Cardiac muscle cell (in vitro differentiated cells and primary cell): ENCODE results near the gene PSMA2. TPM values are rescaled to one million over a fixed set of nuclear protein-coding genes. Genes with fewer than 3 reads are reported as not detected.
A peak's percentile ranks its signal among the peaks of the same experiment; 100 is the strongest.

Source experiments
- DNase-seq, 2 donors: peaks; one replicate each; pipeline versions ENCODE4 v3.0.0 to v3.0.0-alpha.2; 2010 to 2017; ENCODE audit warnings: low read depth in 1 of 2, low spot score in 1 of 2
- H3K27ac ChIP-seq: fragments of 200-600 bp; sonication (generic); 2 replicates; pipeline ENCODE4 v1.5.1; 2016
- H3K27me3 ChIP-seq: fragments of 200-600 bp; sonication (generic); 2 replicates; pipeline ENCODE4 v1.6.0; 2016; ENCODE audit warnings: control low read depth
- H3K36me3 ChIP-seq: fragments of 200-600 bp; sonication (generic); 2 replicates; pipeline ENCODE4 v1.5.1; 2016; ENCODE audit warnings: control low read depth
- H3K4me1 ChIP-seq: fragments of 200-600 bp; sonication (generic); 2 replicates; pipeline ENCODE4 v1.8.1; 2017; ENCODE audit warnings: low read depth, mild to moderate bottlenecking, mixed run types
- H3K4me3 ChIP-seq: fragments of 200-600 bp; sonication (generic); 2 replicates; pipeline ENCODE4 v1.5.1; 2016; ENCODE audit warnings: mild to moderate bottlenecking
- H3K9me3 ChIP-seq: fragments of 200-600 bp; sonication (generic); 2 replicates; pipeline ENCODE4 v1.5.1; 2017; ENCODE audit warnings: low read depth, mild to moderate bottlenecking, control low read depth
- CTCF ChIP-seq: IDR thresholded peaks from 2 replicates; pipeline ENCODE4 v1.5.1; 2012; ENCODE audit warnings: low read depth, mild to moderate bottlenecking, low read length
- polyA plus RNA-seq: library from polyadenylated mRNA; unstranded; fragments of >200 nt; fragmentation: Nextera tagmentation; extraction: Ambion mirVana; gene quantifications from 2 replicates; pipeline ENCODE4 v1.2.1, GENCODE V29; 2016
- total RNA-seq: library from RNA; depleted of rRNA; stranded (reverse); fragments of >200 nt; gene quantifications from 2 replicates; pipeline ENCODE4 v1.2.3, GENCODE V29; 2016

PSMA2 gene
- total and polyA plus RNA-seq, 2 experiments from 2014 or later: 54.0 to 326 TPM

DNA sequence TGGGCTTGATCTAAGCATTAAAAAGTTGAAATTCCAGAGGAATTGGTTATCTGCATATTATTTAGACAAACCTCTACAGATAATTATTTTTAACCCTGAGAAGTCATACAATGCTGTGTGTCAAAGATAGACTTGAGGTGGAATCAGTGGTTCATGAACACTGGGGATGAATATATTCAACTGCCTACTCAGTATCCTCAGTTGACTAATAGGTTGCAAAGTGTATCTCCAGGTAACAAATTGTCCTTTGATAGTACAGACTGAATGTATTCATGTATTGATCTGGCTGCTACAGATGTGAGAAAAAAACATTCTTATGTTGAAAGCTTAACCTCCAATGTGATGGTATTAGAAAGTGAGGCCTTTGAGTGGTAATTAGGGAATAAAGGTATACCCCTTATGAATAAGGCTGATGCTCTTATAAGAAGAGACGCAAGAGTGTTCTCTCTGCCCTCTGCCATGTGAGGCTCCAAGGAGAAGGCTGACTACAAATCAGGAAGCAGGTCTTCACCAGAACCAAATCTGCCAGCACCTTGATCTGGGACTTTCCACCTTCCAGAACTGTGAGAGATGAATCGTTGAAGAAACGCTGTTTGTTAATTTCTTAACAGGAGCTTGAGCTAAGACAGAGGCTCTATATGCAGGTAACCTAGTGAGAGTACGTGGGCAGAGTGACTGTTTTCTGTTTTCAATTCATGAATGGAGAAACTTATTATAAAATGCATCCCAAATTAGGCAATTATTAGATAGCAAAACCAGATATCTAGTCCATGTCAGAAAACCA, 7.7 kb upstream of the PSMA2 start:
- no peak for TF ChIP-seq CTCF
- Histone ChIP-seq H3K27ac (no peak overlapping the region), H3K27me3 (no peaks in the 10 kb centered on the region), H3K36me3 (peaks cover 20% of the 10 kb centered on the region), H3K4me1 (no peaks in the 10 kb centered on the region), H3K4me3 (no peak overlapping the region), H3K9me3 (no peaks in the 10 kb centered on the region)
- DNase-seq: no peak

GRCh38 chr7:42935861-42936260, 3.9 kb upstream of the PSMA2 start:
- Histone ChIP-seq H3K4me3 (no peak overlapping the region), H3K27ac (no peak overlapping the region), H3K4me1 (peaks cover 9% of the 10 kb centered on the region), H3K9me3 (no peaks in the 10 kb centered on the region), H3K27me3 (no peaks in the 10 kb centered on the region), H3K36me3 (peaks cover 20% of the 10 kb centered on the region)
- no peak for DNase-seq
- TF ChIP-seq CTCF: no peak

DNA sequence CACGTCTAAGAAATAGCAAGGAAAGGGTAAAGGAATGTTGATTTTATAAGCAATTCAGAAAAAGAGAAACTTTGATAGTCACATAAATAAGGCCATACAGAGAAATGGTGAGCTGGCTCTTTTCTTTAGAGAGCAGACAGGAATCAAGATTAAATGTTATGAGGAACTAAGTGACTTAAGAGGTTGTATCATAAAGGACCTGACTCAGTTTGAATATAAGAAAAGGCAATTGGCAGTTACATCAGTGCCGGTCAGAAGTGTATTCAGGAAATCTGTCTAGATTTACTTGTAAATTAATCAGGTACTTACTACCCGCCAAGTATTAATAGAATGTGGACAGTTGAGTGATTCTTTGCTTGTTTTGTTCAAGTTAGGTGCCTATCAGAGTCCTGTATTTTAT, 2.3 kb upstream of the PSMA2 start:
- Histone ChIP-seq H3K9me3 (no peaks in the 10 kb centered on the region), H3K27me3 (no peaks in the 10 kb centered on the region), H3K27ac (no peak overlapping the region), H3K36me3 (peaks cover 20% of the 10 kb centered on the region), H3K4me1 (peaks cover 9% of the 10 kb centered on the region), H3K4me3 (no peak overlapping the region)
- no peak for TF ChIP-seq CTCF
- DNase-seq: no peak

DNA sequence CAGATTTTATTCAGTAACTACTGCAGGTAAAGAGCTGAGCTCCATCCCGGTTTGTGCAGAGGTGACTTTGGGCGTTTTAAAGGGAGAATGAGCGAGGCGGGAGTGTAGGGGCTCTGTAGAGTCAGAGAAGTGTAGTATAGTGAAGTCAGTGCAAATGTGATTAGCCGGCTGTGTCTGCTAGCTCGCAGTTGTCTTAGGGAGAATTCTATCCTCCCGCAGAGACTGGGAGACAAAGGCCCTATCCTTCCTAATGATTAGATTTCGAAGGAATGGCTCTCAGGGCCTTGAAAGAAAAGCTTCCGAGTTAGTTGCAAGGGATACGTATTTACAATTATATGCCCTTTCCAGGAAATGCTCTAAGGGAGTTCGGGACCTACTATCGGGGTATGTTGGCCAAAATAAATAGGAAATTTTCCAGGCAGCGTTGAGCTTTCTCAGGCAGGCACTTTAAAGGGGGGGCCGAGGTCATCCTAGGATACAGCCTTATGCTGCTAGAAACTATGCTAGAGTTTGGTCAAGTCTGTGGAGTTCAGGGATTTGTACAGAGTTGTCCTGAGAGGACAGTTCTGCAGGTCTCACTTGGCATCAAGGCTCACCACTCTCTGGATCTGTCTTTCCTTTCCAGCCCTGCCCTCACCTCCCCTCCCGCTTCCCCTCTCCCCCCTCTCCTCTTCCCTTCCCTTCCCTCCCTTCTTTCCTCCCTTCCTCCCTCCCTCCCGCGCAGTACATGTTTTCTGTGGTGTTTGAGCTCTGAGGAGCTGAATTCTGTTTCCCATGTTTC, 1.0 kb upstream of the PSMA2 start:
- H3K4me1 ChIP-seq: peaks cover 9% of the 10 kb centered on the region
- peak; percentile 39 to 69 for DNase-seq
- TF ChIP-seq CTCF: no peak
- no peaks in the 10 kb centered on the region for H3K27me3 ChIP-seq
- H3K36me3 ChIP-seq: peaks cover 18% of the 10 kb centered on the region
- H3K27ac ChIP-seq: peak overlapping the region; percentile 86
- H3K9me3 ChIP-seq: no peaks in the 10 kb centered on the region
- H3K4me3 ChIP-seq: peak overlapping the region; percentile 70

- H3K27ac ChIP-seq: peak overlapping the region; percentile 70
- H3K27me3 ChIP-seq: no peaks in the 10 kb centered on the region
- H3K36me3 ChIP-seq: peaks cover 12% of the 10 kb centered on the region
- TF ChIP-seq CTCF: no peak
- no peak for DNase-seq
- H3K4me1 ChIP-seq: peaks cover 9% of the 10 kb centered on the region
- peak overlapping the region; percentile 70 for H3K4me3 ChIP-seq
- no peaks in the 10 kb centered on the region for H3K9me3 ChIP-seq
Observed at GRCh38 chr7:42931447-42931833, 534 bp downstream of the PSMA2 start.
